Measurements from ENCODE around the gene HIVEP1.
A peak's percentile ranks its signal among the peaks of the same experiment; 100 is the strongest.

DNA sequence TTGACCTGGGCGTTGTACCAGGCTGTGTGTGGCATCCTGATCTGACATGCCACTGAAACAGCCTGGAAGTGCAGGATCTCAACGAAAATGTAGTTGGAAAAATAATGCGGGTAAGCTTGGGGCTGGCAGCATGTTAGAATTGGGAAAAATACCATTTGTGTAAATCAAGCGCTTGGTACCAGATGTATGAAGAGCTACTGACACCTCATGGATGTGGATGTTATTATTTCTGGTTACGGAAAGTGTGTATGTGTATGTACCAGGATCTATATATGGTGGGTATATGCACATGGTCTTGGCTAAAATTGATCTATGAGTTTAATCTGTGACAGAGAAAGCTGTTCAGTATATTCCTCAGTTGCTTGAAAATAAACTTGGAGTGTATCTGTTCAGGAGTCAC lies 22.7 kb downstream of the HIVEP1 start:
- TF ChIP-seq, protein P1, sequence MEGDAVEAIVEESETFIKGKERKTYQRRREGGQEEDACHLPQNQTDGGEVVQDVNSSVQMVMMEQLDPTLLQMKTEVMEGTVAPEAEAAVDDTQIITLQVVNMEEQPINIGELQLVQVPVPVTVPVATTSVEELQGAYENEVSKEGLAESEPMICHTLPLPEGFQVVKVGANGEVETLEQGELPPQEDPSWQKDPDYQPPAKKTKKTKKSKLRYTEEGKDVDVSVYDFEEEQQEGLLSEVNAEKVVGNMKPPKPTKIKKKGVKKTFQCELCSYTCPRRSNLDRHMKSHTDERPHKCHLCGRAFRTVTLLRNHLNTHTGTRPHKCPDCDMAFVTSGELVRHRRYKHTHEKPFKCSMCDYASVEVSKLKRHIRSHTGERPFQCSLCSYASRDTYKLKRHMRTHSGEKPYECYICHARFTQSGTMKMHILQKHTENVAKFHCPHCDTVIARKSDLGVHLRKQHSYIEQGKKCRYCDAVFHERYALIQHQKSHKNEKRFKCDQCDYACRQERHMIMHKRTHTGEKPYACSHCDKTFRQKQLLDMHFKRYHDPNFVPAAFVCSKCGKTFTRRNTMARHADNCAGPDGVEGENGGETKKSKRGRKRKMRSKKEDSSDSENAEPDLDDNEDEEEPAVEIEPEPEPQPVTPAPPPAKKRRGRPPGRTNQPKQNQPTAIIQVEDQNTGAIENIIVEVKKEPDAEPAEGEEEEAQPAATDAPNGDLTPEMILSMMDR (conservative IDR thresholded peaks at IDR 0.05) = peak; percentile 12; the same call in 1 of the 2 replicates
- no peak for TF ChIP-seq ZFX (IDR thresholded peaks at IDR 0.05)
